Ammon's horn (tissue), 1 donor: ENCODE measurements around the gene TMOD1.
"Not testable (repeated sequence)": the region's sequence is repeated elsewhere in the genome, so short reads cannot be mapped to it uniquely, and the experiment has no call there.

ENCODE experiments used
- DNase-seq: peaks from one replicate; pipeline ENCODE4 v3.0.0-alpha.2; 2016; ENCODE audit warnings: low spot score

TMOD1 gene

GRCh38 chr9:97598461-97599288, 97.2 kb downstream of the TMOD1 start:
- peak; percentile 91 for DNase-seq

- no peak for DNase-seq
Observed at GRCh38 chr9:97599314-97599846, 97.9 kb downstream of the TMOD1 start.

- no peak for DNase-seq
Observed at GRCh38 chr9:97600531-97601227, 99.2 kb downstream of the TMOD1 start.

DNA sequence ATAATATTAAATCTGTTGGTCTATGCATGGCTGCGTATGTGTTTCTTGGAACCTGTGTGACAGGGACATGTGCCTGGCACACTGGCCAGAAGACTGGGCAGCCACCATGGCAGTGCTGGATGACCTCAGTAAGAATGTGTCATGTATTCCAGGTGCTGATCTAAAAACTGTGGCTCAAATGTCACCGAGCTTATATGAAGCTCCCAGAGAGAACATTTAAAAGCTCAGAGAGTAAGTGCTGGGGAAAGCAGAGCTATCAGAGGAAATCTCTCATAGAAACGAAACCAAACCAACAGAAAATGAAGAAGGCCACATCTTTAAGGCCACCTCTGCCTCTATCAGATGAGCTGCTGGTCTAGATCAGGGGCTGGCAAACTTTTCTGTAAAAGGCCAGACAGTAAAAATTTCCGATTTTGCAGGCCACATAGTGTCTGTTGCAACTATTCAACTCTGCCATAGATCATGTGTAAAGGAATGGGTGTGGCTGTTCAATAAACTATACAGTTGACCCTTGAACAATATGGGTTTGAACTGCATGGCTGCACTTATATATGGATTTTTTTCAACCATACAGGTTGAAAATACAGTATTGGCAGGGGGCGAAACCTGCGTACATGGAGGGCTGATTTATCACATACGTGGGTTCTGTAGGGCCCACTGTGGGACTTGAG, 99.9 kb downstream of the TMOD1 start:
- no peak for DNase-seq

- no peak for DNase-seq
Observed at GRCh38 chr9:97602430-97602829, 101.0 kb downstream of the TMOD1 start.

DNA sequence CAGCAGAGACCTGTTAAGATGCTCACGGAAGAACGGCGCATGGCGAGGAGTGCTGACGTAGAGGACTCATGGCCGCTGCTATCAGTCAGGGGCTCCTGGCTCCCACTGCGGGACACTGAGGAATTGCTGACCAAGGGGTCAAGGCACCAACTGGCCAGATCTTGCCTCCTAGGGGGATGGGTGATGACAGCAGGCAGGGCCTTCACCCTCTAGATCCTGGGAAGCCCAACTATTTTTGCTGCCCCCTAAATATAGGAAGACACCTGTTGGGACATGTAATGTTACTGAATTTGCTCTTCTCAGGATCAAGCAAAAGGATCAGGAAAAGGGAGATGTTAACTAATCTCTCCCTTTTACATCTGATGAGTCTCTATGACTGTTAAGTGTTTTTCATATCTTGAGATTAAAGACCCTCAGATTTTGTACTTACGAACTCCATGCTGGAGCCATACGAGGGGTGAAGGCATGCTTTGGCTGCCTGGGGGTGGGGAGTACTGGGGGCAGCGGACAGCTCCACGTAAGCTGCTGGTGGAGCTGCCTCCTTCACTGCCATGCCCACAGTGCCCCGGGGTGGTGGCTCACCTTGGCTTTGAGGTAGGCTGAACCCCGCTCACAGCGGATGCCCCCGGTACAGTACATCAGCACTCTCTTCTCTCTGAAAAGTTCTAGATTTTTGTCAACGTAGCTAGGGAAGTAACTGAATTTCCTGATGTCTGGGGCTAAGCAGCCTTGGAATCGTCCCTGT, 103.6 kb downstream of the TMOD1 start:
- DNase-seq, result no peak

GRCh38 chr9:97615439-97616072, 114.1 kb downstream of the TMOD1 start:
- DNase-seq, result peak; percentile 85

DNA sequence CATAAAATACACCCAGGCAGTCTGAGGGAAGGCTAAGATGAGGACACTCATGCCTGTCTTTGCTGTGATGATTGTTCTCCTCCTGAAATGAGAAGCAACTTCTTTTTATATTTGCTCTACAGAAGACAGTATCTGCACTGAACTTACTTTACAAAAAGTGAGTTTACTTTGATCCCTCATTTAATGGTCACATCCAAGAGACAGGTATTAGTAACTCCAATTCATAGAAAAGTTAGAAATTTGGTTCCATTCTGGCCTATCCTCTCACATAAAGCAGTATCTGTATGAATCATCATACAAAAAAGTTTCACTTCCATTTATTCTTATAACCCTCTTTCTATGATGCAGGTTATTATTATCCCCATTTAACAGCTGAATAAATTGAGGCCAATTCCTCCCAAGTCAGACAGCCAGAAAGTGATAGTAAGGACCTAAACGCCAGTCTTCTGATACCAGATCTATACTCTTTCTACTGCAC, 116.5 kb downstream of the TMOD1 start:
- no peak for DNase-seq

GRCh38 chr9:97620063-97620462, 118.6 kb downstream of the TMOD1 start:
- DNase-seq, result not testable (repeated sequence)

DNA sequence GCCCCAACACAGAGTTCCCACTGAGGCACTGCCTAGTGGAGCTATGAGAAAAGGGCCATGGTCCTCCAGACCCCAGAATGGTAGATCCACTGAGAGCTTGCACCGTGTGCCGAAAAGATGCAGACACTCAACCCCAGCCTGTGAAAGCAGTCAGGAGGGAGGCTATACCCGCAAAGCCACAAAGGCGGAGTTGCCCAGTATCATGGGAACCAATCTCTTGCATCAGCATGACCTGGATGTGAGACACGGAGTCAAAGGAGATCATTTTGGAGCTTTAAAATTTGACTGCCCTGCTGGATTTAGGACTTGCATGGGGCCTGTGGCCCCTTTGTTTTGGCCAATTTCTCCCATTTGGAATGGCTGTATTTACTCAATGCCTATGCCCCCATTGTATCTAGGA, 121.0 kb downstream of the TMOD1 start:
- DNase-seq, result not testable (repeated sequence)

DNA sequence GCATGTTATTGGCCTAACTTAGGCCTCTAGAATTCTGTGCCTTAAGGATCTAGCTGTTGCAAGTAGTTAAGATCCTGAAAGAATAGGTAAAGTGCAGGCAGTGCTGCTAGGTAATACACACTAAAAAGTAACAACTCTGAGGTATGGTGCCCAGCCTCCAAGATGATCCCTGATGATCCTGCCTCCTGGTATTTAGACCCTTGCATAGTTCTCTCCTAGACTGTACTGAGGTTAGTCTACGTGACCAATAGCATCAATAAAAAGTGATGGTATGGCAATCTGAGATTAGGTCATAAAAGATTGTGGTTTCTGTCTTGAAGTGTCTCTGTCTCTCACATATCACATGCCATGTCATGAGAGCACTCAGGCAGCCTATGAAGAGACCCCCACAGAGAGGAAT, 122.5 kb downstream of the TMOD1 start:
- no peak for DNase-seq

DNA sequence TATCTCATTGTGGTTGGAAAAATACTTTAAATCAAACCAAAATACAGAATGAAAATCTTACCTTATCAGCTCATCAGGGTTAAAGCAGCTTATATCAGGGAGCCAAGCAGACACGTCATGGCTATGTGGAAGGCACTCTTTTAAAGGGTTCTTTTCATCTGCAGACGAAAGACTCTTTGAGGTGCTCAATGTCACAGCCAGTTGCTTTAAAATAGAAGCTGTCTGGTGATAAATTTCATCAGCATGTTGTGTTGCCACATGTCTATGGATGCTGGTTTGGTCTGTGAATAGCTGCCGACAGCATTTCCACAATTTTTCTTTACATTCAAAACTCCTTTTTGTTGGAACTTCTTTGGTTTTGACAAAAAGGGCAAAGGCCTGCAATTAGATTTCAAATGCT, 124.2 kb downstream of the TMOD1 start:
- no peak for DNase-seq

DNA sequence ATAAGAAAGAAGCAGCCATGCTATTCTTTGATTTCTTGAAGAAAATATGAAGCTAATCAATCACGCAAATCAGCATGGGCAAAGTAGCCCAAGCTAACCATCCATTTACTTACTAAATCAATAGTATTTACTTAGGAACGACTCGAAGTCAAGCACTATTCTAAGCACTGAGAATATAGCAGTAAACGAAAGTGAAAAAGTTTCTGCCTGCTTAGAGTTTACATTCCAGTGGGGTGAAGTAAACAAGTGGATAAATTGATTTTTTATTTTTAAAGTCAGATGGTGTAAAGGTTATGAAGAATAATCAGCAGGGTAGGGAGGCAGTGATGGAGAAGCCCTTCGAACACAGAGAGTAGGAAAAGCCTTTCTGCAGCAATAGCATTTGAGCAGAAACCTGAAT, 126.2 kb downstream of the TMOD1 start:
- DNase-seq, result no peak

DNA sequence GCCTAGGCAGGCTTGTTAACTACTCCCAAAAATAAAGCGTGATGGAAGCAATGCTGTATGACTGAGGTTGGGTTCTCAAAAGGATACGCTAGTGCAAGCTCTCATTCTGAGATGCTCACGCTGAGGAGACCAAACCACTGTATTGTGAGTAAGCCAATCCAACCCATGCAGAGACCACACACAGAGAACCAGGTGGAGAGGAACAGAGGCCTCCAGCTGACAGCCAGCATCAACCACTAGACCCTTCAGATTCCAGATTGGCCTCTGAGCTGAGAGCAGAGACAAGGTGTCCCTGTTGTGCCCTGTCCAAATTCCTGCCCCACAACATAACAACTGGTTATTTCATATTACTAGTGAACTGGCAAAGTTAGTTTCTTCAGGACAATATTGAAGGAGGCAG, 127.2 kb downstream of the TMOD1 start:
- no peak for DNase-seq

DNA sequence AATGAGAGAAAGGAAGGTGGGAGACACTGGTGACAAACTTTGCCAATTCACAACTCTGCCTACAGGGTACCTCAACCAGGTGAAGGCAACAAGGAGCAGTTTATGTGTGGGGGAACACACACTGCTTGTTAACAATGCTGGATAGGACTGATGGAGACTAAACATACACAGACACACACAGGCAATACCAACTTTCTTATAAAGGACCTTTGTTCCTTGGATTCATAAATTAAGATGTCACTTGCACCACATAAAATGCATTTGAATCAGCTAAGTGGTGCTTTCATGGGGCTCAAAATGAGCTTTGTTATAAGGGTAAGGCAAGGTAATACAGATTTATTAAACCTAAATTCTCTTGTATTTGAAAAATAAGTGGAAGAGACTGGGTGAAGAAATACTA, 127.7 kb downstream of the TMOD1 start:
- DNase-seq, result no peak

DNA sequence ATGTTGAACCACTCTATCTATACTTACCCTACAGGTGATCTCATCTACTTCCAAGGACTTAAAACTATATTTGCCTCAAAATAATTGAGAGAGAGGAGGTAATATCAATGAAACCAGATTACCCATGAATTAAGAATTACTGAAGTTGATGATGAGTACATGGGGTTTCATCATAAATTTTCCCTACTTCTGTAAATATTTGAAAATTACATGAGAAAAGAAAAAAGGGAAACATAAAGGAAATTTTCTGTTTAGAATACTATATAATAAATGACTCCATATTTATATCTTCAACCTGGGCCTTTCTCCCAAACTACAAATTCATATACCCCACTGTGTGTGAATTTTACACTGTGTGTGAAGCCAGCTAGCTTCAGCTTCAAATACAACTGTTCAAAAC, 129.1 kb downstream of the TMOD1 start:
- DNase-seq, result no peak

- DNase-seq, result no peak
Observed at GRCh38 chr9:97632248-97632984, 130.9 kb downstream of the TMOD1 start.

DNA sequence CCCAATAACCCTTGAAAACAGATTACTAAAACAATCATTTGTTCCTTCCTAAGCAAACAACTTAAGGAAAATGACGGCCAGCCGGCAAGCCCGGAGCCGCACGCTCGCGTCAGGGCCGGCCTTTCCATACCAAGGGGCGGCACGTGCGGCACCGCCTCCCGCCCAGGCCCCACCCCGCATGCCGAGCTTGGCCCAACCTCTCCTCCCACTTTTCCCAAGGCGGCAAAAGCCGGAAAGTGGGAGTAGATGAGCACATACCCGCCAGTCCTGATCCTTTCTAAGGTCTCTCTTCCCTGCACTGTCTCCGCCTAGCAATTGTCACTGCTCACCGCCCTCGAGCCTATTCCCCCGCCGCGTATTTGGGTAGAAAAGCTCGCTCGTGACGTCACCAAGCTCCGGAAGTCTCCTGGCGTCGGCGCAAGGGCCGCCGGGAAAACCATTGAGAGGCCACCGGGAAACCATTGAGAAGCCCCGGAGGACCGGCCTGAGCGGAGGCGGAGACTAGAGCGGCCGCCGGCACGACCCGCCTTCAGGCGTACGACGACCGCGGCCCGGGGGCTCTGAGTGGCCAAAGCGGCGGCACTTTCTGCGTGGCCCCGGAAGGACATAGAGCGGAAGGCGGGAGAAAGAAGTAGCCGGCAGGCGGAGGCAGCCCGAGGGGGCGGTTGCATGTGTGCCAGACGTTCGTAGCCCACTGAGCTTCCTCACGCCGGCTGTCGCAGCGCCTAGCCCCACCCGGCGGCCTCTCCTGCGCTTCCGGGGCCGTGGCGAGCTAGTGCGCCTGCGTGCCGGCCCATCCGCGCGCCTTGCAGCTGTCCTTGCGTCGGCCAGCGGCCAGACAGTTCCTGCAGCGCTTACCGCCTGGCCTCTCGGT, 131.8 kb downstream of the TMOD1 start, which contains the start of the genes NCBP1 and TSTD2:
Gene NCBP1 (plus strand): TSS at position 837 of the 874 bp plus-strand sequence. CDS start 61 bp downstream, outside the sequence.
Gene TSTD2 (minus strand): TSS at position 384 of the 874 bp plus-strand sequence. CDS start 5,806 bp downstream, outside the sequence.
- DNase-seq, result peak; percentile 98

- DNase-seq, result no peak
Observed at GRCh38 chr9:97633859-97634490, 132.5 kb downstream of the TMOD1 start.
